Left ventricle myocardium superior (tissue), 1 donor: ENCODE results near the gene CDH13. TPM values are rescaled to one million over a fixed set of nuclear protein-coding genes. Genes with fewer than 3 reads are reported as not detected.

ENCODE experiments used
- ATAC-seq: fragments of 200-7000 bp; cut with Tn5 transposase; one replicate; pipeline ENCODE4 v1.9.1; 2020; ENCODE audit warnings: mild to moderate bottlenecking, moderate library complexity
- DNase-seq: peaks from one replicate; pipeline ENCODE4 v3.0.0-alpha.2; 2020
- intact Hi-C: fragments of 100-400 bp; cut with micrococcal nuclease; formaldehyde crosslinking; loops from one replicate; pipeline ENCODE4 v1.11.0; 2022
- total RNA-seq: library from RNA; stranded (reverse); fragmentation: NEBNext Ultra II Directional; extraction: Animal tissue kit (Norgen Biotek cat#: 25700); gene quantifications from one replicate; pipeline ENCODE4 v1.2.1, GENCODE V29; 2021
- donor health status: DM: no; HTN: yes; CAD: no; lungs with severe emphysema.

The CDH13 gene
- total RNA-seq, 1 donor from 2014 or later, result 167 TPM

GRCh38 chr16:83356266-83356665 is 729.5 kb downstream of the CDH13 start:
- ATAC-seq, result peak; percentile 67

GRCh38 chr16:83356986-83357385 is 730.2 kb downstream of the CDH13 start:
- no peak for ATAC-seq
- intact Hi-C loops, result loop anchor here (10.0 kb wide), 1 partner anchor 752 kb away; no protein-coding TSS in a partner anchor
- DNase-seq, result no peak

More at GRCh38 chr16:83356266-83356665, 729.5 kb downstream of the CDH13 start:
- intact Hi-C loops, result loop anchor here (10.0 kb wide), 1 partner anchor 751 kb away; no protein-coding TSS in a partner anchor
- no peak for DNase-seq

- DNase-seq (no peak), ATAC-seq (no peak)
- intact Hi-C loops, result no loop called here
Observed at GRCh38 chr16:83363521-83363920, 736.8 kb downstream of the CDH13 start.

- no peak for DNase-seq
- ATAC-seq, result no peak
- intact Hi-C loops, result no loop called here
Observed at GRCh38 chr16:83365166-83365565, 738.4 kb downstream of the CDH13 start.

GRCh38 chr16:83366228-83366627 is 739.5 kb downstream of the CDH13 start:
- intact Hi-C loops, result no loop called here
- no peak for DNase-seq

GRCh38 chr16:83374979-83375378 is 748.2 kb downstream of the CDH13 start:
- DNase-seq (no peak), ATAC-seq (peak; percentile 57)
- intact Hi-C loops, result no loop called here

More at GRCh38 chr16:83366228-83366627, 739.5 kb downstream of the CDH13 start:
- ATAC-seq, result no peak

- no peak for DNase-seq
- intact Hi-C loops, result no loop called here
Observed at GRCh38 chr16:83389751-83390150, 763.0 kb downstream of the CDH13 start.

GRCh38 chr16:83390759-83391158 is 764.0 kb downstream of the CDH13 start:
- DNase-seq (no peak), ATAC-seq (peak; percentile 42)
- intact Hi-C loops, result no loop called here

More at GRCh38 chr16:83389751-83390150, 763.0 kb downstream of the CDH13 start:
- peak; percentile 47 for ATAC-seq

GRCh38 chr16:83392743-83393142 is 766.0 kb downstream of the CDH13 start:
- intact Hi-C loops, result no loop called here
- DNase-seq (no peak), ATAC-seq (peak; percentile 12)

- no peak for DNase-seq
- intact Hi-C loops, result no loop called here
- peak; percentile 46 for ATAC-seq
Observed at GRCh38 chr16:83393196-83393981, 766.6 kb downstream of the CDH13 start.

GRCh38 chr16:83397601-83398291 is 771.0 kb downstream of the CDH13 start:
- DNase-seq (no peak), ATAC-seq (no peak)
- intact Hi-C loops, result no loop called here

GRCh38 chr16:83400234-83400633 is 773.5 kb downstream of the CDH13 start:
- DNase-seq, result no peak
- intact Hi-C loops, result no loop called here
- no peak for ATAC-seq

- intact Hi-C loops, result no loop called here
- DNase-seq (no peak), ATAC-seq (no peak)
Observed at GRCh38 chr16:83402160-83402814, 775.5 kb downstream of the CDH13 start.

- ATAC-seq, result no peak
- intact Hi-C loops, result no loop called here
- DNase-seq, result no peak
Observed at GRCh38 chr16:83402967-83403366, 776.2 kb downstream of the CDH13 start.

GRCh38 chr16:83403761-83404160 is 777.0 kb downstream of the CDH13 start:
- intact Hi-C loops, result no loop called here
- no peak for ATAC-seq
- no peak for DNase-seq

GRCh38 chr16:83404261-83404660 is 777.5 kb downstream of the CDH13 start:
- no peak for DNase-seq
- no peak for ATAC-seq
- intact Hi-C loops, result no loop called here

GRCh38 chr16:83407928-83408327 is 781.2 kb downstream of the CDH13 start:
- ATAC-seq (no peak), DNase-seq (no peak)
- intact Hi-C loops, result no loop called here

GRCh38 chr16:83409347-83409746 is 782.6 kb downstream of the CDH13 start:
- ATAC-seq, result no peak
- intact Hi-C loops, result no loop called here
- DNase-seq, result no peak

- ATAC-seq, result no peak
- intact Hi-C loops, result no loop called here
- DNase-seq, result no peak
Observed at GRCh38 chr16:83418565-83418964, 791.8 kb downstream of the CDH13 start.

GRCh38 chr16:83420206-83420760 is 793.5 kb downstream of the CDH13 start:
- peak; percentile 31 for ATAC-seq
- no peak for DNase-seq
- intact Hi-C loops, result no loop called here
